ENCODE measurements around the gene PNMA8B.

Gene PNMA8B

GRCh38 chr19:46481947-46482346 lies 13.7 kb downstream of the PNMA8B start:
- H3K27ac ChIP-seq = no peak overlapping the region
- no peak for TF ChIP-seq ZFX (IDR thresholded peaks at IDR 0.05)
- TF ChIP-seq, protein P1, sequence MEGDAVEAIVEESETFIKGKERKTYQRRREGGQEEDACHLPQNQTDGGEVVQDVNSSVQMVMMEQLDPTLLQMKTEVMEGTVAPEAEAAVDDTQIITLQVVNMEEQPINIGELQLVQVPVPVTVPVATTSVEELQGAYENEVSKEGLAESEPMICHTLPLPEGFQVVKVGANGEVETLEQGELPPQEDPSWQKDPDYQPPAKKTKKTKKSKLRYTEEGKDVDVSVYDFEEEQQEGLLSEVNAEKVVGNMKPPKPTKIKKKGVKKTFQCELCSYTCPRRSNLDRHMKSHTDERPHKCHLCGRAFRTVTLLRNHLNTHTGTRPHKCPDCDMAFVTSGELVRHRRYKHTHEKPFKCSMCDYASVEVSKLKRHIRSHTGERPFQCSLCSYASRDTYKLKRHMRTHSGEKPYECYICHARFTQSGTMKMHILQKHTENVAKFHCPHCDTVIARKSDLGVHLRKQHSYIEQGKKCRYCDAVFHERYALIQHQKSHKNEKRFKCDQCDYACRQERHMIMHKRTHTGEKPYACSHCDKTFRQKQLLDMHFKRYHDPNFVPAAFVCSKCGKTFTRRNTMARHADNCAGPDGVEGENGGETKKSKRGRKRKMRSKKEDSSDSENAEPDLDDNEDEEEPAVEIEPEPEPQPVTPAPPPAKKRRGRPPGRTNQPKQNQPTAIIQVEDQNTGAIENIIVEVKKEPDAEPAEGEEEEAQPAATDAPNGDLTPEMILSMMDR (conservative IDR thresholded peaks at IDR 0.05) = no peak

- H3K27ac ChIP-seq = no peak overlapping the region
- TF ChIP-seq, protein P1 (conservative IDR thresholded peaks at IDR 0.05) = no peak
- TF ChIP-seq ZFX (IDR thresholded peaks at IDR 0.05) = no peak
Measured at GRCh38 chr19:46481223-46481848, 14.3 kb downstream of the PNMA8B start.

DNA sequence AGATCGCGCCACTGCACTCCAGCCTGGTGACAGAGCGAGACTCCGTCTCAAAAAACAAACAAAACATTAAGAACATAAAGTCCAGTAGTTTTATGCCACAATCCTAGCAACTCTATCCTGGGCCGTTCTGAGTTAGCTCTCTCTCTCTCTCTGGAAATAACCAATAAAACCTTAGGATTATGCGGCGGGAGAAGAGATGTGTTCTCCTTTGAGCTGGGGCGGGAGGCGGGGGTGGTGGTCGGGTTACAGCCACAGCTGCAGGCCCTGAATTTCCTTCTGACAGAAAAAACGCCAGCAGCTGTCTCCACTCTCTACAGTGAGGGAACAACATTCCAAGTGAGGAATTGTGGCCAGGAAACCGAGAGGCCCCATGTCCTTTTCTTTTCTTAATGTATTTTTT lies 15.3 kb downstream of the PNMA8B start:
- no peak overlapping the region for H3K27ac ChIP-seq
- no peak for TF ChIP-seq ZFX (IDR thresholded peaks at IDR 0.05)
- TF ChIP-seq, protein P1 (conservative IDR thresholded peaks at IDR 0.05) = no peak

DNA sequence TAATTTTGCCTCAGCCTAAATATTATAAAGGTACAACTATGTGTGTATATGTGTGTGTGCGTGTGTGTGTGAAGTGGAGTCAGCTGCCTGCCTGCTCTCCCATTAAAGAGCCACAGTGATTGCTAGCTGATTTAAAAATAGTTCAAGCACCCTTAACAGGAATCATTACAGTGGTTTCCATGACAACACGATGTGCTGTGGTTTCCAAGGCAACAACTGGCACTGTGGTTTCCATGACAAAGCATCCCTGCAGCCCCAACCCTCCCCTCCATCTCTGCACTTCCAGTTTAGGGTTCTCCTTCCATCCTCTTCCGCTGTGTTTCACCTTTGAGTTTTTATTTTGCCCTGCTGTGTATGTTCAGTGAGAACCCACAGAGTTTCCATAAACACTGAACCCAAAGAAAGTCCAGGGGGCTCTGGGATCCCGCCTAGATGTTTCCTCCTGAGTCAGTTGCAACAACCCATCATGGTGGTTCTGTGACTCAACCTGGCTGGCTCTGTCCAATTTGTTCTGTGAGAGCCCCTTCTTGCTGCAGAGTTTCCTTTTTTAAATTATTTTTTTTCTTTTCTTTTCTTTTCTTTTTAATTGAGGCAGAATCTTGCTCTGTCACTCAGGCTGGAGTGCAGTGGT lies 17.2 kb downstream of the PNMA8B start:
- TF ChIP-seq, protein P1 (conservative IDR thresholded peaks at IDR 0.05) = no peak
- TF ChIP-seq ZFX (IDR thresholded peaks at IDR 0.05) = no peak
- no peak overlapping the region for H3K27ac ChIP-seq

DNA sequence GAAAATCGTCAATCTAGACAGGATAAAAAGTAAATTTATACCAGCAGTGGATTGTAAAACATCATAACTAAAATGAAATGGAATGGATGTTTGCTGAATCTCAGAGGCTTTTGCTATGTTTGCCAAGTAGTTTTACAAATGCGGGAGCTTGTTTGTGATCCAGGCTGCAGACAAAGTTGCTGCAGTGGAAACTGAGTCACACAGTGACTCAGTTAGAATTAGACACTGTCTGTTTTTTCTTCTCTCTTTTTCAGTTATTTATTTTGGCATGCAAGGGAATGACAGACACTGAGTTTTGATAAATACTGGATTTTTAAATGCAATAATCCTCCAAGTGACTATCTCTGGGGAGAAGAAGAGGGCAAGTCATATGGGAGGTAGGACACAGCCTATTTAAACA lies 19.7 kb downstream of the PNMA8B start:
- TF ChIP-seq ZFX (IDR thresholded peaks at IDR 0.05) = no peak
- TF ChIP-seq, protein P1 (conservative IDR thresholded peaks at IDR 0.05) = no peak
- H3K27ac ChIP-seq = no peak overlapping the region

DNA sequence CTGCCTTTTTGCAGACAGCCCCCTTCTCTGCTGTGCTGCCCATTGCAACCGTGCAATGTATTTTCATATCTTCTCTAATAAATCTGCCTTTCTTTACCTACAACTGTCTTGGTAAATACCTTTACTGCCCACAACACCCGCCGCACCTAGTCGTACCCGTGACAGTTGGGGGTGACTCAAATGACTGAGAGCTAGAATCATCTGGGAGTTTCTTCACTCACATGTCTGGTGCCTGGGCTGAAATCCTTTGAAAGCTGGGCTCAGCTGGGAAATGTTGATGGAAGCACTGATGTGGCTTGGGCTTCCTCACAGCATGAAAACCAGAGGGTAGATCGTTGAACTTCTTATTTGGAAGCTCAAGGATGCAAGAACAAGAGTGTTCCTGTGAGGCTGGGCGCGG lies 21.5 kb downstream of the PNMA8B start:
- H3K27ac ChIP-seq = no peak overlapping the region
- no peak for TF ChIP-seq ZFX (IDR thresholded peaks at IDR 0.05)
- TF ChIP-seq, protein P1 (conservative IDR thresholded peaks at IDR 0.05) = no peak

GRCh38 chr19:46472592-46472991 lies 23.1 kb downstream of the PNMA8B start:
- H3K27ac ChIP-seq = no peak overlapping the region
- TF ChIP-seq, protein P1 (conservative IDR thresholded peaks at IDR 0.05) = no peak
- no peak for TF ChIP-seq ZFX (IDR thresholded peaks at IDR 0.05)

Measured in C4-2B (cell line).